ENCODE results near the gene HOTAIR.

The HOTAIR gene

DNA sequence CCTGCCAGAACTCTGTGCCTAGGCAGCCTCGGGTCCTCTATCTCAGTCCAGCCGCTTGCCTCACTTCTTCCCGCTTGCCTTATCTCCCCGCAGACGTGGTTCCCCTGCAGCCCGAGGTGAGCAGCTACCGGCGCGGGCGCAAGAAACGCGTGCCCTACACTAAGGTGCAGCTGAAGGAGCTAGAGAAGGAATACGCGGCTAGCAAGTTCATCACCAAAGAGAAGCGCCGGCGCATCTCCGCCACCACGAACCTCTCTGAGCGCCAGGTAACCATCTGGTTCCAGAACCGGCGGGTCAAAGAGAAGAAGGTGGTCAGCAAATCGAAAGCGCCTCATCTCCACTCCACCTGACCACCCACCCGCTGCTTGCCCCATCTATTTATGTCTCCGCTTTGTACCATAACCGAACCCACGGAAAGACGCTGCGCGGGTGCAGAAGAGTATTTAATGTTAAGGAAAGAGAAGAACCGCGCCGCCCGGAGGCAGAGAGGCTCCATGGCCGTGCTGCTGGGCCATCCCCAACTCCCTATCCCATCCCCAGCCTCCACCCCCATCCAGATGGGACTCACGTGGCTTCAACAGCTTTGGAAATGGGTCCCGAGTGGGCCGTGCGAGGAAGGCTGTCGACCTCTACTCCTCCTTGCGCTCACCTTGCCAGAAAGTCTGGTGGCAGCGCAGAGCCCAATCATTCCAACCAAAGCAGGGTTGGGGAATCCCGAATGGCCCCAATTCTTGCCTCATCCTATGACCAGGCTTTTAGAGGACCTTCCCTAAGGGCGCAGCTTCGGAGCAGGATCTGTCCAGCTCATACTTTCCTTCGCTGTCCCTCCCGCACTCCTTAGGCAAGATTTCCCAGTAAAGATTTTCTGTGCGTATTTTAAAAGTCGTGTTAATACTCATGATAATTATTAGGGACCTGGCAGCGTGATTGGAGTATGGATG, 29.6 kb downstream of the HOTAIR start:
- no peak for DNase-seq (ENCODE audit: low read depth)

DNA sequence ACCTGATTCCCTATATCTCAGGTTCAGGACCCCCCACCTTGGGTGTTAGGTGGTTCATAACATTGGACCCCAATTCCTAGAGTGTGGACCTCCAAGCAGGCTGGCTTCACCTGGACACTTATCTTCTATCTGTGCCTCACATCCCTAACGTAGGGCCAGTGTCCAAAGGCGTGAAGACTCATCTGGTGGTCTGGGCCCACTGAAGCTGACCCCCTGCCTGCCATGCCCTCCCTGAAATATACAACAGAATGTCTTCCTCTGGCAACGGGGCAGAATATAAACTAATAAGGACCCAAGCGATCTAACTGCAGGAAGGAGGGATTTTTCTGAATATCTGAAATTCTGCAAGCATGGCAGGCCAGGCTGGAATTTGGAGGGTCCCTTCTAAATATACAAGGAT, 30.5 kb downstream of the HOTAIR start:
- DNase-seq (ENCODE audit: low read depth), result no peak

DNA sequence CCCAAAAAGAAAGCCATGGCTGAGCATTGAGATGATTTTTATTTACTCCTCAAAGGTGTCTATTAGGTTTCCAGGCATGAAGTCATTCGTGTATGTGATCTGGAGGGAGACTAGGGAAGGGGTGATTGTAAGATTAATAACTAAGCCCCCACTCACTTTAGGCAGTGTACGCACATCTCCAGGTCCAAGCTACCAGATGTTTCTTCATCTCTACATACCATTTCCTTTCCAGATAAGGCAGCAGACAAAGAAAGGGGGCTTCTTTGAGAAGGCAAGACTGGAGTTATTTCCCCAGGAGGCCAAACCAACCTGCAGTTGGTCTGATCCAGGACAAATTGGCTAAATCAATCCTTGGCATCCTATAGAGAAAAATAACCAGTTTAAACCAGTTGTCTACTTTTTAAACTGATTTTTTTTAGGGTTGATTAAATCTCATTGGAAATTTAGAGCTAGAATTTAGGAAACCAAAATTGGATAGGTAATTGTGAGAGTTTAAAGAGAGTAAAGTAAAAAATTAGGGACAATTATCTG, 32.2 kb downstream of the HOTAIR start:
- no peak for DNase-seq (ENCODE audit: low read depth)

DNA sequence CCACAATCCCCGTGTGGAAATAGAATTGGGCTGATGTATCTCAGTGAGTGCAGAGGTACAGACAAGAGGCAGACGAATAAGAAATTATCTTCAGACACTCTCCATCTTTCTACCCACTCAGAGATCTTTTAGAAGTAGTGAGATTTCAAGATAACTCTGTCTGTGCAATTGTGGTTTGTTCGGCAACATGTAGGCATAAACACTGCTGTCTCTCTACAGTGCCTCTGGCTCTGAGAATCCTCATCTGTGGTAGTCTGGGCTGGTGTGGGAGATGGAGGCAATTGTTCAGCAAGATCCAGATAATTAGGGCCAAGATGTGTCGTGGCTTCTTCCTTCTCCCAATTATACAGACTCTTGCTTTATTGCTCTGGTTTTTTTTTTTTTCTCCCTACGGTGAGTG, 33.0 kb downstream of the HOTAIR start:
- DNase-seq (ENCODE audit: low read depth), result no peak

DNA sequence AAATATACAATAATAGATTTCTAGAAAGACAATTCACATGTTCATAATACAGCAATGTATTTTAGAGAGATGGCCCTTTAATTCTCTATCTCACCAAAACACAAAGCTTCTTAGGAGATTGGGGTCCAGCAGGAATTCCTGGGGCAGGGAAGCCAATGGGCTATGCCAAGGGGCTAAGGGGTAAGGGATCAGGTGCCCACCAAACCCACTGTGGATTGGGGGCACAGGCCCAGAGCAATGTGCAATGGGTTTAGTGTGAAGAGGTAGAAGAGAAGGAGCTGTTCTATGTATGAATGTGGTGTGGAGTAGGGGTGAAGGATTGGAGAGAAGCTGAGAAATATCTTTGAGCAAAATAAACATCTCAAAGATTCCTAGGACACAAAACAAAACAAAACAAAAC, 33.6 kb downstream of the HOTAIR start:
- no peak for DNase-seq (ENCODE audit: low read depth)

DNA sequence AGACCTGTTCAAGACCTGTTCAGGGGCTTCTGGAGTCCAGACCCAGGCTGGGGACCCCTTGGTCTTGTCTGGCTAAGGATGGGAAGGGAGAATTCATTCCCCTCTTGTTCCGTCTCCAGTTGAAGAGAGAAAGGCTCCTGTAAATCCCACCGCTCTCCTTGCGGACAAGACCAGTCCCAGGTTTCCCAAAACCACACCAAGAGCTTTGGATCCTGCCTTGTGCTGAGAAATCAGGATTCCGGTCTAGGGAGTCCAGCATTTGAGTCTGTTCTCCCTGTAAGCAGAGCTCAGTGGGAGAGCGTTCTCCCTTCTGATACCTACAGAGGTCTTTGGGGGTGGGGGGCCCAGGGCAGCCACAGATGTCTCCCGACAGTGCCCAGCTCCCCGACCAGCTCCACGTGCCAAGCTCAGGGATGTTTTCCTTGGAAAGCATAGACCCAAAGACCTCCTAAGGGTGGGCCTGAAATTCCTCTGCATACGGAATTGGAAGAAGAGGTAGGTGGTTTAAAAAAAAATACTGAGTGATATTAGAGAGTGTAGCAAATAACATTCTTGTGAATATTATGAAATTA, 34.2 kb downstream of the HOTAIR start:
- DNase-seq (ENCODE audit: low read depth), result no peak

DNA sequence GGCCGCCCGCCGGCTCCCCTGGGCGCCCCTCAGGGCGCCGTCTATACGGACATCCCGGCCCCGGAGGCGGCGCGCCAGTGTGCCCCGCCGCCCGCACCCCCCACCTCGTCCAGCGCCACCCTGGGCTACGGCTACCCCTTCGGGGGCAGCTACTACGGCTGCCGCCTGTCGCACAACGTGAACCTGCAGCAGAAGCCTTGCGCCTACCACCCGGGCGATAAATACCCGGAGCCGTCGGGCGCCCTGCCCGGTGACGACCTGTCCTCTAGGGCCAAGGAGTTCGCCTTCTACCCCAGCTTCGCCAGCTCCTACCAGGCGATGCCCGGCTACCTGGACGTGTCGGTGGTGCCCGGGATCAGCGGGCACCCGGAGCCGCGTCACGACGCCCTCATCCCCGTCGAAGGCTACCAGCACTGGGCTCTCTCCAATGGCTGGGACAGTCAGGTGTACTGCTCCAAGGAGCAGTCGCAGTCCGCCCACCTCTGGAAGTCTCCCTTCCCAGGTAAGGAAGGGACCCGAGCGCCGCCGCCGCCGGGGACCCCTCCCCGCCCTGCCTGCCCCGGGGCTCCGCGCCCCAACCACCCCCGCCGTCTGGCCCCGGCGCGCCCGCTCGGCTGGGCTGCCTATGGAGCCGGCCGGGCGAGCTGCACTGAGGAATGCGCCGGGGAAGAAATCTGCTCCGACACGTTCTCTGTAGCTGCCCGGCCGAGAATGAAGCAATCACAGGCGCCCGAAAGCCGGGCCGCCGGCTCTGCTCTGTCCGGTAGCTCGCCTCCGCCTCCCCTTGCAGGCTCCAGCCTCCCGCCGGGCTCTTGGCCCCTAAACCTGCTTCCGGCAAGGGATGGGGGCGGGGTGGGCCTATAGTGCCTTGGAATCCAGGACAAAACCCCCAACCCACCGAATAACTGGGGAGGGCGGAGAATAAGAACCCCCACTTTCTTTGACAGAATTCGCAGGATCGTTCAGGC, 35.3 kb downstream of the HOTAIR start:
- no peak for DNase-seq (ENCODE audit: low read depth)

DNA sequence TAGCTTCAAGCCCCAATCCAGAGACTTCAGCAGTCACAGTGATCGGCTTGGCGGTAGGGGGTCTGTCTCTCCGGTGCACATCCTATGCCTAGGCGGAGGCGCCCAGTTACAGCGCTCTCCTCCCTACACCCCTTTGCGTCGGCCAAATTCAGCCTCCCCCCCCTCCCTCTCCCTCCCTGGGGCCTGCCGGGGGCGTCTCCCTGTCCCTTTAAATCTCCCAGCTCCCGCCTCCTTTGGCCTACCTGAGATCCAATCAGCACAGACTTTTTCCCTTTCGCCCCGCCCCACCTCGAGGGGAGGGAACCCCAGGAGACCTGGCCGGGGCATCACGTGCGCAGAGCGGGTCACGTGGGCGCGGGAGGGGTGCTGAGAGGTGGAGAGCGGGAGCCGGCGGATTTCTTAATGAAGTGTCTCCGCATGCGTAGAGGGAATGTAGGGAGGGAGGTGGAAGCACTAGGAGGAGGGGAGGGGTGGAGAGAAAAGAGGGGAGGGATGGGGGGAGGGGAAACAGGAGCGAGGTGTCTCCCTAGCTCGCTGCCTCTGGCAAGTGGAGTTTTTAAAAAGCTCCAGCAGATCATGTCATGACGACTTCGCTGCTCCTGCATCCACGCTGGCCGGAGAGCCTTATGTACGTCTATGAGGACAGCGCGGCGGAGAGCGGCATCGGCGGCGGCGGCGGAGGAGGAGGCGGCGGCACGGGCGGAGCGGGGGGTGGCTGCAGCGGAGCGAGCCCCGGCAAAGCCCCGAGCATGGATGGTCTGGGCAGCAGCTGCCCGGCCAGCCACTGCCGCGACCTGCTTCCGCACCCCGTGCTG, 36.2 kb downstream of the HOTAIR start, which contains the start of gene HOXC13:
Gene HOXC13 (plus strand): TSS at position 506 of the 815 bp plus-strand sequence. CDS start 76 bp downstream, at position 582.
- DNase-seq (ENCODE audit: low read depth), result no peak

DNA sequence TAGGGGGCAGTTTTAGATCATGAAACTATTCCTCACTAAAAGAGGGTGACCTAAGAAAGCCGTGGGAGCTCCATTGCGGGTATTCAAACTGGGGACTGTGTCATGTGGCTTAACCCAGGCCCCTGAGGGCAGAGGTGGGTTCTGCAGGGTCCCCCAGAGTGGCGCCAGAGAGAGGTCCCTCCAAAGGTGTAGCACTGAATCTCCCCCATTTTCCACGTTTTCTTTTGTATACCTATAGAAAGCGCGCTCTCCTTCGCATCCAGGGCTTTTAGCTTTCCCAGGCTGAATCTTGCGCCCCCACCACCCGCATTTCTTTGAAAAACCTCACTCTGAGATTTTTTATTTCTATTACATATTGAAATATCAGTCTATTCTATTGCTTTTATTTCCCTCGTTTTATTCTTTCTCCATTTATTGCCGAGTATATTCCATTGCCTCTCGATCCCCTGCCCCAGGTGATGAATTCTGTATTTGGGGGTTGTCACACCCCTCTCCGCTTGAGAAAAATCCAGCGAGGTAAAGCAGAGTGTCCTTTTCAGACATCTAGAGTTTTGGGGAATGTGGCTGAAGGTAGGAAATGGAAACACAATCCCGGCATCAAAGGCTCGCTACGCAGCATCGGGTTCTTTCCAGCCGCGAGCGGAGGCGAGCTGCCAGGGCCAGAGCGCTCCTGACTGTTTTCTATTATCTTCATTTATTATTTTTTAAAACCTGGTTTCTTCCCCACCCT, 37.0 kb downstream of the HOTAIR start:
- DNase-seq (ENCODE audit: low read depth), result no peak

DNA sequence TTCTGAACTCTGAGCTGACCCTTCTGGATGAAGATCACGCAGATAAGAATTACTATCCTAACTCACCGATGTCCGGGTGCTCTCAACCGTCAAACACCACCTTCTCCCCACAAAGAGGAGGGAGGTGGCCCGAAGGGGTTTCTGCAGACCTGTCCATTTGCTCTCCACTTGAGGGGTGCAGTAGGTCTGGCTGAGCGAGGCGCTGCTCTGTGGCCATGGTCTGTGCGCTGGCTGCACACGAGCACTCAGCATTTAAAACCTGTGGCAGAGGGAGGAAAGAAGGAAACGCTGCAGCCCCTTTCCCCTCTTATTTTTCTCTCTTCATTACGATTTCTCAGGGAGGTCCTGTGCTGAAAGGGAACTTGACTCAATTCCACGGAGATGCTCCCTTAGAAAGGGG, 37.7 kb downstream of the HOTAIR start:
- DNase-seq (ENCODE audit: low read depth), result no peak

DNA sequence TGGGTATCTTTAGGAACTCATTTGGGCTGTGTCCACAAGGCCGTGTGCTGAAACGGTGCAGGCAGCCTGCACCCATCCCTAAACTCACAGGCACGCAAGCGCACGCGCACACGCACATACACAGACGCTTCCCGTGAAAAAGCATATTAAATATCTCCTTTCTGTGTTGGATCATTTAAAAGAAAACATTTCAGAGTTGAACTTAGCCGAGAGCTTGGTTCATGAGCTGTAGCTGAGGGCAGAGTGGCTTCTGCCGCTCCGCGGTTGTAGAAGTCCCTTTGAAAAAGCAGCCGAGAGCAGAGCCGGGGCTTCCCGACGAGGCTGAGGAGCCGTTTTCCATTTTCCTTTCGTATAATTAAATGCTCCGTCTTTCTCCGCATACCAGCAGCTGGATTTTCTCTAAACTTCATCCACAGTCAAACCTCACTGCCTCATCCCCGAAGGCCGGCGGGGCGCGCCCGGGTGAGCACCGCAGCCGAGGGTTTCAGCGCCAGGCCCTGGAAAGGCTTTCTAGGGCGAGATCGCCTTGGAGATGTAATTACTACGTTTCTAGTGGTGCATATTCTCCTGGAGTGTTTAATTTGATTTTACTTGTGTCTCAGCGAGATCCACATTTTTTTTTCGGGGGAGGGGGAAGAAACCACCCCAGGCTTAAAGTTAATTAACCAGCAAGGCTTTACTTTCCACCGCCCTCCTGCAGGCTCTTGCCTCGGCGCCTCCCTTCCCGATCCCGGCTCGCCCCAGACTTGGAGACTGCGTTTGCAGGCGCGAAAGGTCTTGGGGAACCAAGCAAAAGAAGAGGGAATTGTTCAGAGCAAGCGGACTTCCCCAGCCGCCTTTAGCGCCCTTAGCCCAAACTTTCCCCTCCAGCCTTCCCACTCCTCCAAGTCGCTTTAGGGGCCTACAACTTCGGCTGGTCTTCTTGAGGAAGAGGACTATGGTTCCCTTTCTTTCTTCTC, 39.1 kb downstream of the HOTAIR start:
- DNase-seq (ENCODE audit: low read depth), result no peak

DNA sequence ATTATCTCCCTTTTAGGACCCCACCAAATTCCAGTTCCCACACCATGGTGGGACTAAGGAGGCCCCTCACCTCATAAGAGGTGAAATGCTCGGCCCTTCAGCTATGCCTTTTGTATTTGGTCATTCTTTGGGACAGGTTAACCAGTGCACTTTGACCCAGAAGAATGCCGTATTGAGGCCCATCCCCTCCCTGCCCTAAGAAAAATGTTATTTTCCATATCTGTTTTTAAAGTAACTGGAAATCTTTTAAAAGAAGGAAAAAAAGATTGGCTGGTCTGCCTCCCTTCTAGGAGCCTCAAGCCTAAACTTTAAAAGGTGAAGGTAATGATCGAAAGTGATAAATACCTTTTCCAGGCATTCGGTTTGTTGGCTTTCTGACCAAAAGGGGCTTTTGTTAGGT, 41.8 kb downstream of the HOTAIR start:
- no peak for DNase-seq (ENCODE audit: low read depth)

DNA sequence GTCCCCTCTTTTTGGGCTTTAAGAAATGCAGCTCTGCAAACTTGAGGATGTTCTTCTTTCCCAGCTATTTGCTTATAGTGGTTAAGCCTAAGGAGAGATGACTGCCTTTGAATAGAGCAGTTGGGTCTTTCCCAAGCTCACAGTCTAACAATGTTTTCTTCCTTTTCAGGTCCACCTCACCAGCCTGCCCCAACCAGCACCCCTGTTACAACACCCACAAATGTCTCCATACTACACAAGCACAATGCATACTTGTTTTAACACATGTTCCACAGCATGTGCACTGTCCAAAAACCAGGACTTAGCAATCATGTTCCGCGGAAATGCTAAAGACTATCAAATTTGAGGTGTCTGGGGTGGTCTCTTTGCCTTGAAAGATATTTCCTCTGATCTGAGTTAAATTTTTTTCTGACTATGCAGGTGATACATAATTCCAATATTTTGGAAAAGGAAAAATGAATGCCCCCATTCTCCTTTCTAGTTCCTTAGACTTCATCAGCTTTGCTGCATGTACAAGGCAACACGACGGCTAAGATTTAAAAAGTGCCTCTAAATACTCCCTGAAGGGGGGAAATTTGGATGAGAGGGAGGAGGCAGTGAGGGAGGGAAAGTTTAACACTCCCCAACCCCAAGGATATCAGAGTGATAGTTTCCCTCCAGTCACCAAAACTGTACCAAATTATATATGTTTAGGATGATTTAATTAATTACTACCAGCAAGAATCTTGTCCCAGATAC, 42.7 kb downstream of the HOTAIR start:
- no peak for DNase-seq (ENCODE audit: low read depth)

DNA sequence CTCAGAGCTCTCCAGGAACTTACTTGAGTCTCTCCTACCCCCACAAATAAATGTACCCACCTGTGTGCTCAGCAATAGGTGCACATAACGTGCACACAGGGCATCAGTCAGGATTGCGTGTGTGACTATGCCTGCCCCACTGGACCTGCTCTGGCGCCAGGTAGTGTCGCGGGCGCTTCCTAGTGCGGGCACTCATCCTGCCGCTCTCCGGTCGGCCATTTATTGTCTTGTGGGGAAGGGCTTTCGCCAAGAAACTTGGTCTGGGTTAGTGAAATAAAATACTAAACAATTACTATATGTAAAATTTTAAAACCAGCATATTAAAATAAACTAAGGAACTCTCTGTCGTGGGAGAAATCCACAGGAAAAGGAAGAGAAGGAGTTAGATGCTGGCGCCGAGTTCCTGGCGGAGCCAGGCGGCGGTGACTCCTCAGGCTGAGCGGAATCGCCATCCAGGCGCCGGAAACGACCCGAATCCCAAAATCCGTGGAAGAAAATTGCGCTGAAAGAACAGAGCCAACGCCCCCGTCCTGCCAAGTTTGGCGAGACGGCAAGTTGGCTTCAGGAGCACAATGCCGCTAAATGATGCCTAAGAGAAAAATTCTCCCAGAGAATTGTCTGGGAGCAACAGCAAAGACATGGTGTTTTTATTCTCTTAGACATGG, 44.0 kb downstream of the HOTAIR start:
- no peak for DNase-seq (ENCODE audit: low read depth)

DNA sequence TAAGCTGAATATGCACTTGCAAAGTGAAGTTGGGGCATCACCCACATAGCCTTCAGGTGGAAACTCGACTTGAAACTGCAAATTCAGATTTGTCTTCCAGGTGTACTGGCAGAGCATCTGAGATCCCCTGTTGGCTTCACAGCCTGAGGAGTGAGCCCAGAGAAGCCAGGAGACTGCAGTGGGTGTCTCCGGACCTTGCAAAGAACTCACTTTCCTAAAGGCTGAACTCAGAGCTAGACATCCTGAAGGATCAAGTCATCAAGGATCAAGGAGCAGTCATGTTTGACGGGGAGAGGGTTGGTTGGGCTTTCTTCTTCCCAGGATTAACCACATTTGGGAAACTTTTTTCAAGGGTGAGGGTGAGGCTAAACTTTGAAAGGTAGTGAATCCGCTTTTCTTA, 45.2 kb downstream of the HOTAIR start:
- DNase-seq (ENCODE audit: low read depth), result no peak

DNA sequence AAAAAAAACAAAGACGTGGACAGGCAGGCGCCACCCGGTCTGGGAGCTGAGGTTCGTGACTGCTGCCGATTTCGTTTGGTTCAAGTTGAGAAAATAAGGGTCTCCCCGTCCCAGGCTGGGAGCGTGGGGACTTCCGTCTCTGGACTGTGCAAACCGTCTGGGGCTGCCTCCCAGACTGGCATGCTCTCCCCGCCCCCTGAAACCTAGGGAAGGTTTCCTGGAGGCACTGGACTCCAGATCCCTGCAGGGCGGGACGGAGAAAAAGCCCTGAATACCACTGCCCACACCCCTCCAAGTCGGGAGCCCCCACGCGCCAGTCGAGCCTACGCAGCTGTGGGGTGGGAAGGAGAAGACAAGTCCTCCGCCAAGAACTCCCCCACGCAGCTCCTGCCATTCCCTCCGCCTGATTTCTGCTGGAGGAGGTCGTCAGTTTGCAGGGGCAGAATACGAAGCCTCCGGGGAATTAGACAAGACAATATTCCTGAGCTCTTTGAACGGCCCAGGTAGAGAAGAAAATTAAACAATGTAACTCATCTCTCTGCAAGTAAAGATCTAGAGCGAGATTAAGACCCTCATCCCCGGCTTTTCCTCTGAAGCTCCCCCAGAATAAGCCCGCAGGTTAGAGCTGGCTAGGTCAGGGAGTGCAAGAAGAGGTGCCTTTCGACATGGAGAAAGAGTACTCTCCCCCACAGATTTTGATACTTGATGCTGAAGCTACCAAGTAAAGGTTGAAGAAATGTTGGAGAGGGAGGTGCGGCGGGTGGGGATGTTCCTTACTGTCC, 46.5 kb downstream of the HOTAIR start:
- no peak for DNase-seq (ENCODE audit: low read depth)
